Tibial nerve (tissue), 4 donors: Measurements from ENCODE around the gene MCRIP1.
"Not testable (repeated sequence)": the region's sequence is repeated elsewhere in the genome, so short reads cannot be mapped to it uniquely, and the experiment has no call there.

Experiments
- CTCF ChIP-seq, 5 experiments: fragments of 200-600 bp in 3 of 5; fragments of 450-650 bp in 2 of 5; sonication (generic) in 3 of 5; IDR thresholded peaks; one replicate each; pipeline ENCODE4 v1.5.1; 2016 to 2019; ENCODE audit warnings: antibody characterized with exemption in 5 of 5, mild to moderate bottlenecking in 3 of 5, moderate library complexity in 2 of 5
- EP300 ChIP-seq, 2 donors: sonication (generic); formaldehyde crosslinking; IDR thresholded peaks; one replicate each; pipeline ENCODE4 v1.6.1; 2017; ENCODE audit warnings: antibody characterized with exemption in 2 of 2, mild to moderate bottlenecking in 1 of 2
- POLR2A ChIP-seq, 2 donors: fragments of 450-650 bp; IDR thresholded peaks; one replicate each; pipeline ENCODE4 v1.6.1; 2017; ENCODE audit warnings: antibody characterized with exemption in 2 of 2, mild to moderate bottlenecking in 2 of 2, moderate library complexity in 2 of 2

- not testable (repeated sequence) for TF ChIP-seq EP300, CTCF, POLR2A (IDR thresholded peaks at IDR 0.05)
Measured at GRCh38 chr17:81840059-81840458, 7.0 kb upstream of the MCRIP1 start.
